ENCODE results near the gene TRHDE.
"Not testable (repeated sequence)": the region's sequence is repeated elsewhere in the genome, so short reads cannot be mapped to it uniquely, and the experiment has no call there.

Gene TRHDE

DNA sequence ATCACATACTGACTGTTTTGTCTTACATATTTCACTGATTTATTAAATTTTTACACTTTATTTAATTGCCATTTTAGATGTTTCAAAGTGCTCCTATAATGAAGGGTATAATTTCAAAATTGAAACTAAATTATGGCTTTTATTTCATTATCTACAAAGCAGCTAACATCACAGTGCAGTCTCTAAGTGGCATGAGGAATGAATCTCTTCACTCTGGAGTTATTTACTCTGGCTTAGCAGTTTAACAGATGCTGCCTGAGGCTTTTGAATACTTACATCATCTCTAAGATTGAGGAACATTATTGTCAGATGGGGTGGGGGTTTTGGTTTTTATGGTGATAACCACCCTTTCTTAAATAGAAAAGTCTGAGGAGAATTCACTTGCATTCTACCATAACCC, 386.4 kb downstream of the TRHDE start:
- DNase-seq: no peak

DNA sequence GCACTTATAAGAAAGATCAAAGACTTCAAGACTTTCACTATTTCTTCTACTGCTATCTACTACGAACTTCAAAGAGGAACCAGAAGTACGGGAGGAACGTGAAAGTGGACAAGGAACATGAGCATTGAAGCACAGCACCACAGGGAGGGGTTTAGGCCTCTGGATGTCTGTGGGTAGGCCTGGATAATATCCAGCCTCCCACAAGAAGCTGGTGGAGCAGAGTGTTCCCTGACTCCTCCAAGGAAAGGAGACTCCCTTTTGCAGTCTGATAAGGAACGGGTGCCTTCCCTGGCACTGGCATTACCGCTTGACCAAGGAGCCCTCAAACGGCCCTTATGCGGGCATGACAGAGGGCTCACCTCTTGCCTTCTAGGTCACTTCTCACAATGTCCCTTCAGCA, 388.0 kb downstream of the TRHDE start:
- DNase-seq: not testable (repeated sequence)

DNA sequence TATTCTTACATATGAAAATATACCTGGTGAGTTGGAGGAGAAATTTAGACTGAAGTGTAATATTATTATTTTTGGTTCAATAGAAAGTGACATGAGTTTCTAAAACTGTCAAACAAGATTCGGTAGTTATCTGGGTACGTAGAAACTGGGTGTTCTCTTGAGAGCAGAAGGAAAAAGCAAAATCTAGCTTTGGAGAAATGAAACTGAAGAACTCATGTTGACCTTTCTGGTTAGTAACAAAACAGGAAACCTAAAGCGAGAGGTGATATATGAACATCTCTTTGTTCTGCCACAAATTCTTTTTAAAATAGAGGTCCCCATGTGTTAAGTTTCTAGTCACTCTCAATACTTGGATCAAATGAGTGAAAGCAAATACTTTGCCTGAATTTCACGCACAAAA, 401.7 kb downstream of the TRHDE start:
- DNase-seq: no peak

DNA sequence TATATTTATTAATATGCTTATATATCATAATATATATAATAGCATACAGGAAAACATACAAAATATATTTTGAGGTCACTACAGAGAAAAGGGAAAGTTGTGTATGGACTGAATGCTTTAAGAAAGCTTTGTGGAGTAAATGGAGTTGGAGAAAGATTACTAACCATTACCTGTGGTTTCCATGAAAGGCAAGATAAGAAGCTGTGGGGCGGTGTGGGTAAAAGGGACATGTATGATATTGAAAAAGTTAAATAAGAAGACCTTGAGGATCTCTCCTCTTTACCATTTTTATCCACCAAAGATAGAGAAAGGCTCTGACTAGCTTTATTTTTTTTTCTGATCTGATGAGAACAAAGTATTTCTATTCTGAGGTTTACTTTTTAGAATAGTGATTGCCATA, 404.4 kb downstream of the TRHDE start:
- DNase-seq: no peak

DNA sequence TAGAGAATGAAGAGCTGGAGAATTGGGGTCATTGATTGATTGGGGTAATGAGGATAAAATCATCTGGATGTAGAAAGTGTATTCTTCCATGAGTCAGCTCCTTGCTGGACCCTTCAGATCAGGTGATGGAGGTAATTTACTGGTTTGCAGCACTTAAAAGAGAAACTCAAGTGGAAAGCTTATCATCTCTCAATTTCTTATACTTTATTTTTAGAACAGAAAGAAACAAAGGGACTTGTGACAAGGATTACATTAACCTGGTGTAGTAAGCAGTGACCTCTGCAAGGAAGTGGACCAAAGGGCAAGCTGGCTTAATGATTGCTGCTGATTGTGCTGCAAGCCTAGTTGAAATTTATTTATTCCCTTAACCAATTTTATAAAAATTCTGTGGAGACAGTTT, 405.0 kb downstream of the TRHDE start:
- DNase-seq: no peak

DNA sequence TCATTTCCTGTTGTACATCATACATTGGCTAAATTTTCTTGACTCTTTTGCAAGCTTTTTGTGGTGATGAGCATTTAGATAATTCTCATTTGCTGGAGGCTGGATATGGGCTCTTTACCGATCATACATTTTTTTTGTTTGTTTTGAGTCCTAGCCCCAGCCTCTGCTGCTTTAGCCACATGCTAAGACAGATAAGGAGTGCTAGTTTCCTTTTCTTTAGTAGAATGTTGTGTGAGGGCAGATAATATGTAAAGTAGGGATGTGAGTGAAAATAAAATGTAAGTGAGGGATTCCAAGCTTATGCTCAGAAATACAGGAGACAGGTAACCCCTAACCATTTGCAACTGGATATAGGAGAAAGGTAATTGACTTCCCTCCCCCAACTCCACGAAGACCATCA, 405.7 kb downstream of the TRHDE start:
- DNase-seq: no peak

DNA sequence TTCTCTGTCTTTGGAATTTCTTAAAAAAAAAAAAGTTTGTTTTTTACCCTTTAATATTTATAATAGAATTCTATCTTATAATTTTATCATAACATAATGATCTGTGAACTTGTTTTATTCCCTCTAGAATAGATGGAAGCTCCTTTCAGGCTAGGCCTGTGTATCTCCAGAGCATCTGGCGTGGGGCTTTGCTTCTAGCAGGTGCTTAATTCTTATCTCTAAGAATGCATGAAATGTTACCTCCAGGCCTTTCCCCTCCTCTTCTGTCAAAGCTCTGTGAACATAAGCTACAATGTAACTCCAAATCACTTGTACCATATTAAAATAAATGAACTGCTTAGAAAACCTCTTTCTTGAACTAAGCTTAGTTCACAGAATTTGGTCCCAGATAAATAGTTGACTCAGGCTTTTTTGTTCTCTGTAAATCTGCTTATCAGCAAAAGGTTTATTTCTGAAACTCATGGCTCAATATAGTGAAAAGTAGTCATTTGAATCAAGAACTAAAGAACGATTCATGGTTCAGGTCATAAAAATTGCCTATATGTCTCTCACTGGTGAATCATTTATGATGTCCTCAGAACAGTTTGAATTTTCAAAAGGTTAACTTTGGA, 407.1 kb downstream of the TRHDE start:
- DNase-seq: no peak

DNA sequence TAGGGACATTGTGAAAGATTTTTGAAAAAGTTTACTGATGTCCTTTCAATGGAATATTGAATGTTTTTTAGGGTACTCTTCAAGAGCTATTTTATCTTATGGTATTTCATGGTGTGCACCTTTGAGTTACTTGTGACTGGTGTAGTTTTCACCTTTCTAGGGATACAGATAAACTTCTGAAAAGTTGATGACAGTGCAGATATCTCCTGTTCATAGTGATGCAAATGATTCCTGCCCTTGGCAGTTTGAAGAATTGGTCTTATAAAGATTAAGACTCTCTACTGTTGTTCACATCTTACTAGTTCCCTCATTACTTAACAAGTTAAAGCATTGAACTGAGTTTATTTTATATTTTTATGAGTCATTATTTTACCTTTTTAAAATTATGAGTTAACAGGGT, 408.9 kb downstream of the TRHDE start:
- no peak for DNase-seq

DNA sequence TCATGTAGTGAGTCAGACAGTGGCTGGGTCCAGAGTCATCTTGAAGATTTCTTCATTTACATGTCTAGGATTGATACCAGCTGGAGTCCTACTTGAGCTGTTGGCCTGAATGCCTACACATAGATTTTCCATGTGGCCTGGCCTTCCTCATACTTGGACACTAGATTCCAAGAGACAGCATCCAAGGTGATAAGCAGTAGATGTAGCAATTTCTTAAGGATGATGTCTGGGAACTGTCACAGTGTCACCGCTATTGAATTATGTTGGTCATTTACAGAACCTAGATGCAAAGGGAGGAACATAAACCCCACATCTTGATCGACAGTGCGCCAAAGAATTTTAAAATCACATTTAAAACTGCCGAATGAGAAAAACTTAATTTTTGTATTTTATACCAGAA, 412.3 kb downstream of the TRHDE start:
- no peak for DNase-seq

DNA sequence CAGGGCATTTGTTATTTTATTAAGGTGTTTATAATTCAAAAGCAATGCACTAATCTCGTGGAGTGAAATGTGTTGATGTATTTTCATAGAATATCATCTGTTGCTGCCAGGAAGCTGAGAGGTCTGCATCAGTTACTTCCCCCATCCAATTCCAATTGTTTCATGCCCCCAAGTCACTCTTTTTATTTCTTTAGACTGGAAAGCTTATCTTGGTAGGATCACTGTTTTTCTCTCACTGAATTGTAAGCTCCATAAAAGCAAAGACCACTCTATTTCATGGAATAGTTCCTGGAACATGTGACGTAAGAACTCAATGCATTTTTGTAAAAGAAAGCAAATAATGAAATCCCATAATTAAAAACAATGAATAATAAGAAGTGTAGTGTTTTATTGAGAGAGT, 420.2 kb downstream of the TRHDE start:
- no peak for DNase-seq

DNA sequence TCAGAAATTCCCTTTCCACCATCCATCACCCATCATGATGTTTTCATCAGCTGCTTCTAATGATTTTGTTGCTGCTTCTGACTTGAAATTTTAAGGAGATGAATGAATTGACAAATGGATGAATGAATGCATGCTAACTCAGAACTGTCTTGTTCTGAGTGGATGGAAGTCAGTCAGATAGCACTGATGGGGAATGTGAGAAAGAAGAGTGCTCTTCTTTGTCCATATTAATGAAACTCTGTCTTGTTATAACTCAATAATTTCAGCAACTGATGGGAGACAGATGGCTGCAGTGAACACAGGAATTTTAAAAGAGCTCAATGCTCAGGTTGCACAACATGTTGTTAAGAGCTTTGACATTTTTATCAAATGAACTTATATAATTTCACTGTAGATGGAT, 422.0 kb downstream of the TRHDE start:
- no peak for DNase-seq

DNA sequence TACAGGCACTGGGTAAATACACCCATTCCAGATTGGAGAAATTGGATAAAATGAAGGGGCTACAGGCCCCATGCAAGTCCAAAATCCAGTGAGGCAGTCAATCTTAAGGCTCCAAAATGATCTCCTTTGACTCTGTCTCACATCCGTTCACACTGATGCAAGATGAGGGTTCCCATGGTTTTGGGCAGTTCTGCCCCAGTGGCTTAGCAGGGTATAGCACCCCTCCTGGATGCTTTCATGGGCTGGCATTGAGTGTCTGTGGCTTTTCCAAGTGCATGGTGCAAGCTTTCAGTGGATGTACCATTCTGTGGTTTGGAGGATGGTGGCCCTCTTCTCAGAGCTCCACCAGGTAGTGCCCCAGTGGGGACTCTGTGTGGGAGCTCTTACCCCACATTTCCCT, 427.2 kb downstream of the TRHDE start:
- DNase-seq: no peak

DNA sequence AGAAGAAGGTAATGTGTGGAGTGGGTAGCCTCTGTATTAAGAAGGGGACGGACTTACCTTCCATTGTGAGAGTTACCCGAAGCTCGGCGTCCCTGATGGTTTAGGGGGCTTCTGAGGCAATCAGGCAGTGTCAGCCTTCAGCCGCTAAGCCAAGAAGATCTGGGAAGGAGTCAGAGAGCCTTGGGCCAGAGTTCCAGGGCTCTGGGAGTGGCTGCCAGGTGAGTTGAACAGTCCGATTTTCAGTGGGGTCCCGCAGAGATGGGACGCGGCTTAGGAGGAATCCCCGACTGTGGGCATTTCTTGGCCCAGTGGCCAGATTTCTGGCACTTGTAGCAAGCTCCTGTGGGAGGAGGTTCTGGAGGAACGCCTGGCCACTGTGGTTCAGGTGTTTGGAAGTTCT, 439.9 kb downstream of the TRHDE start:
- not testable (repeated sequence) for DNase-seq

DNA sequence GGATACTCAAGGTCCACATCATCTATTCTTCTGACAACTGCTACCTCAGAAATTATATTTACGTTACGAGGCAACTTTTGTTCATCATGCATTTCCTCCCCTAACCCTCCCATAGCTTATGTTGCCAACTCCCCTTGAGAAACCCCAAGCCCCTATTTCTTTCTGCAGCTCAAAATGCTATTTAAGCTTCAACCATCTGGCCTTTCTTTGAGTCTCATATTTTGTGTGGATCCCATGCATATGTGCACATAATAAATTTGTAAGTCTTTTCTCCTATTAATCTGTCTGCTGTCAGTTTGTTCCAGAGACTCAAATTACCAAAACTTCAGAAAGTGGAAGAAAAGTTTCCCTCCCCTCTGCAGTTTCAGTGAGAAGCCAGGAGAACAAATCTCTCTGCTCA, 444.1 kb downstream of the TRHDE start:
- DNase-seq: no peak

DNA sequence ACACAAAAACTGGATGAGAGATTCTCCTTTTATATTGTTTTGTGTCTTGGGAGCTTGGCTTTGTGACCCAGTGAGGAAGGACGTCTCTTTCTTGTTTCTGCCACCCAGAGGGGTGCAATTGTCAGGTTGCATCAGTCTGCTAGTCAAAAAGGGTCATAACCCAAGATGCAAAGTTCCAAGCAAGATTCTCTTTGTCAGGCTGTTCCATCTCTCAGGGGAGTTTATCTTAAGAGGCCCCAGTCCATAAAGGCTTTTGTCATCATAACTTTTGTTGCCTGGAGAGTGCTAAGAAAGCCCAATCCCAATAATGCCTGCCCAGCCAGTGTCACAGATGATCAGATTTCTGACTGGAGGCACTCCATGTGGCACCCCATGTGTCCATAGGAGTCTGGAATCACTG, 444.9 kb downstream of the TRHDE start:
- no peak for DNase-seq
